Activated gamma-delta T cell treated with anti-CD3 and anti-CD28 coated beads, Interleukin-2, amount 50 U/mL, for 16 hours (primary cell): ENCODE data around the gene PIN1.
"Not testable (repeated sequence)": the region's sequence is repeated elsewhere in the genome, so short reads cannot be mapped to it uniquely, and the experiment has no call there.

Experiments used
- DNase-seq: peaks from one replicate; pipeline ENCODE4 v3.0.0-alpha.2; 2020; ENCODE audit warnings: low read depth

PIN1 gene

DNA sequence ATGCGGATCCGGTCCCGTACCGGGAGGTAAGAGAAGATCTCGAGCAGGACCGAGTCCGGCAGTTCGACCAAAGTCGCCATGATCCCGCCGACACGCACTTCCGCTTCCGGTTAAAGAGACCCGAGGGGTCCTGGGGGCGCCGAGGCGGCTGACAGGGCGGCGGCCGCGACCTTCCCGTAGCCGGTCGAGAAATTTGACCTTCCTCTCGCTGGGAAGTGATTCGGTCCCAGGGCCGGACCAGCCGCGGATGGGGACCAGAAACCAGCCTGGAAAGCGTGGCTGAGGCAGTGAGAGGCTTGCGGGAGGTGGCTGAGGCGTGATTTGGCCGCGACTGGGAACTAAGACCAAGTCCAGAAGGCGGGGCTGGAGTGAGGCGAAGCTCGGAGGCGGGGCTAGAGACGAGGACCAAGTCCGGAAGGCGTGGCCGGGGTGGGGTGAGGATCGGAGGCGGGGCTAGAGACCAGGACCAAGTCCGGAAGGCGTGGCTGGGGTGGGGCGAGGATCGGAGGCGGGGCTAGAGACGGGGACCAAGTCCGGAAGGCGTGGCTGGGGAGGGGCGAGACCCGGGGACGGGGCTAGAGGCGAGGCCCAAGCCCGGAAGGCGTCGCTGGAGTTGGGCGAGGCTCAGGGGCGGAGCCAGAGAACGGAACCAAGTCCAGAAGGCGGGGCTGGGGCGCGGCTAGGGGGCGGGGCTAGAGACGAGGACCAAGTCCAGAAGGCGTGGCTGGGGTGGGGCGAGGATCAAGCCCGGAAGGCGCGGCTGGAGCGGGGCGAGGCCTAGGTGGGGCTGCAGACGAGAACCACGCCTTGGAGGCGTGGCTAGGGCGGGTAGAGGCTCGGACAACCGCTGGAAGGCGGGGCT is 16.2 kb upstream of the PIN1 start, which contains the start of gene FBXL12:
Gene FBXL12, minus strand, starts transcription at position 346 of the 862 bp plus-strand sequence. Its CDS starts 266 bp downstream, at position 80.
- peak; percentile 100 for DNase-seq

DNA sequence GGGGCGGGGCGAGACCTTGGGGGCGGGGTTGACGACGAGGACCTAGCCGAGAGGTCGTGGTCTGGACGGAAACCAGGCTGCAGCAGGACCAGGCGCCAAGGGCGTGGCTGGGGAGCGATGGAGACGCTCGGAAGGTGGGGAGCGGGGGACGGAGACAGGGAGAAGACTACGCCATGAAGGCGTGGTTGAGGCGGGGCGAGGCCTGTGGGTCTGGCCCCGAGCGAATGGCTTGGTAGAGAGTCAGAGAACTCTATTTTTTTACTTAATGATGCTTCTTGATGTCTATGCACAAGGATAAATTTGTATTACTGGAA is 15.6 kb upstream of the PIN1 start:
- no peak for DNase-seq

DNA sequence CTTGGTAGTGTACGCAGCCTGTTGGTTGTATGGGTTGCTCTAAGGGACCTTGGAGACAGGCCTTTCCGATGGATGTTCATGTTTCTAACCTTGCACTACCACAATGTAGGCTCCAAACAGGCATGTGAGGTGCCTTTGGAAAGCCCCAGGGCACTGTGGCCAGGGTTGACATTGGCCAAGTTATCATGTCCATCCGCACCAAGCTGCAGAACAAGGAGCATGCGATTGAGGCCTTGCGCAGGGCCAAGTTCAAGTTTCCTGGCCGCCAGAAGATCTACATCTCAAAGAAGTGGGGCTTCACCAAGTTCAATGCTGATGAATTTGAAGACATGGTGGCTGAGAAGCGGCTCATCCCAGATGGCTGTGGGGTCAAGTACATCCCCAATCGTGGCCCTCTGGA is 15.1 kb upstream of the PIN1 start:
- DNase-seq = not testable (repeated sequence)

DNA sequence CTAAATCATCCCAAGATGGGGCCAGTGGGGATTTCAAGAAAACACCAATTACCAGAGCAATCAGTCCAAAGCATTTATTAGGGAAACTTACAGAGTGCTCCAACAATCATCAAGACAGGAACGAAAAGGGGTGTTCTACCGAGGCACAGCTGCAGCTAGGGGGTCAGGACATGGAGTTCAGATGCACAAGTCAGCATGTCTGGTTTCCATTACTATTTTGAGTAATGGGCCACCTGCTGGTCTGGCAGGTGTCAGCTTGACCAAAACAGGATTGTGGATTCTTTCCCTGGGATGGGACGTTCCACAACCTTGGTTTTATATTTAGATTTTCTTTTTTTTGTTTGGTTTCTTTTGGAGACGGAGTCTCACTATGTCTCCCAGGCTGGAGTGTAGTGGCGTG is 11.3 kb upstream of the PIN1 start:
- no peak for DNase-seq

DNA sequence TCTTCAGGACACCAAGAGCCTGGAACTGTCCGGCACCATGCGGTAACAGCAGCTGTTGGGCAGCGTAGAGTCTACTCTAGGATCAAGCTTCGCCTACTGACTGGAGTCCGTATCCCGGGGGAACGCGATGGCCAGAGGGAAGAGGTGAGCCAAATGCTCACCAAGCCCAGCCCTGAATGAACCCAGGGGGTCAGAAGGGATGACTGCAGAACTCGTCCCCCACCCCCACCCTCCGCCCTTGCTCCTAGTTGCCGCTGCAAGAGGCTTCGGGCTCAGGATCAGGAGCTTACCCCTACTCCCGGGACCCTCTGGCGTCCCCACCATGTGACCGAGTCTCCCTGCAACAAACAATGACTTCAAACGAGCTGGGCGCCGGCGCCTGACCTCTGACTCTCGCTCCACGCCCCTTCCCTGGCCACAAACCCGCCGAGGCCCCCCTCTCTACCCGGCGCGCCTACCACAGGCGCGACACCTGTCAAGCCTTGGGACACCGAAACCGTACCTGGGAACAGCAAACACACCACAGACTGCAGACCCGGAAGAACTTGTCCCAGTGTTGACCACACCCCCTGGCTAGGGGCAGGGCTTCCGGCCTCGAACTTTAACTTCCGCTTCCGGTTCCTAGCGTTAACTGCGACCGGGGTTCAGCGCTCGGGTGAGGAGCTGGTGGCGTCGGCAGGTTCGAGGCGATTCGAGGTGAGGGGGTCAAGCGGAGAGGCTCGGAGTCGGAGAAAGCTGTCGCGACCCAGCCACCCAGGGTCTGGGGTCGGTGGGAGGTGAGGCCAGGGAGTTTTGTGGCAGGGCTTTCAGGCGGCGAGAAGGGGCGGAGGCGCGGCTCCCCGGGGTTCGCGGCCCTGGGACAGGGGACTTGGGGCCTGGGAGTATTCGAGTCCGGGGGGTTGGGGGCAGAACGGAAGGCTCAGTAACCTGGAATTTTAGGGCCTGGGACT is 7.6 kb upstream of the PIN1 start, which contains the start of gene UBL5:
Gene UBL5, plus strand, starts transcription at position 630 of the 950 bp plus-strand sequence. CDS start 420 bp downstream, outside the sequence.
- DNase-seq = peak; percentile 88

DNA sequence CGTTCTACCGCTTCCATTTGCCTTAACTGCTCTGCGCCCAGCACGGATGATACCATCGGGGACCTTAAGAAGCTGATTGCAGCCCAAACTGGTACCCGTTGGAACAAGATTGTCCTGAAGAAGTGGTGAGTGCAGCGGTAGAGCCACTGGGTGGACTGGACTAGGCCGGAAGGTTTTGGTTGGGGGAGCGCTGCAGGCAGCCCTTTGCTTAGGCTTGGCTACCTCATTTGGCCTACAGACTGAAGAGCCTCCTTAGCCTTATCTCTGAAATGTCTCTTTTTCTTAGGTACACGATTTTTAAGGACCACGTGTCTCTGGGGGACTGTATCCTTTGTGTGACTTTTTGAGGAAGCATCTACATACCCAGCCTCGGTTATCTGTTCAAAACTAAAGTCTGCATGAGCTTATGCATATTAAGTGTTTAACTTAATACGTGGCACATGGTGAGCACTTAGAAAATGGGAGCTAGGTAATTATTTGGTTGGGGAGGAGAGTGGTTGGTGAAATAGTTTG is 6.5 kb upstream of the PIN1 start:
- no peak for DNase-seq

DNA sequence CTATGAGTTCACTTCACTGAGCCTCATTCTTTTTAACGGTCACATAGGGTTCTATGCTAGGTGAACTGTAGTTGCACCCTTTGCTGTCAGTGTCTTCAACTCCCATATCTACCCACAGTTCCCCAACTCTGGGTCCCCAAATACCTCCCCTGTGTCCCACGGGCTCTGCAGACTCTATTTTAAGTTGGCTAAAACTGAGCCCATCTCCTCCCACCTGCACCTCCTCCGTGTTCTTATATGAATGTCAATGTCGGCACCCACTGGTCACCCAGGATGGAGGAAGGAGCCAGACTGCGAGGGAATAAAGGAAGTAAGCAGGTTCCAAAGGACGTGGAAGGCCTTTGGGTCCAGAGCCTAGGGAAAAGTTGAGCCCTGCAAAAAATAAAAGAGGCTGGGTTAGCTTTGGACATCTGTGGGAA is 802 bp upstream of the PIN1 start:
- no peak for DNase-seq

DNA sequence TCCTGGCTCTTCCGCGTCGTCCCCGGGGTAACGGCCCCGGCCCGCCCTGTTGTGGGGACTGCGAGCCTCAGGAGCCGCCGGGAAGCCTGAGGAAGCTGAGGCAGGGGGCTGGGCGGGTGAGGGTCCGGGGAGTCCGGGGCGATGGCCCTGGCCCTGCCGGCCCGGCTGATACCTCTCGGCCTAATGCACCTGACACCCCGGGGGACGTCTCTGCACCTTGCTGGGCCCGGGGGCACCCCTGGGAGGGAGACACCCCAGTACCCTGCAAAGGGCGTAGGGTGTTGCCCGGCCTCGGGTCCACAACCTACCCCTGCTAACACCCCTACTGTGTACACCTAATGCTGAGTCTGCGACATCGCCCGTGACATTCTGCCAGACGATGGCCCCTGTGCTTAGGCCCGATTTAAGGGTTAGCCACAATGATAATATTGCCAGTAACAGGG is 410 bp downstream of the PIN1 start:
- no peak for DNase-seq

DNA sequence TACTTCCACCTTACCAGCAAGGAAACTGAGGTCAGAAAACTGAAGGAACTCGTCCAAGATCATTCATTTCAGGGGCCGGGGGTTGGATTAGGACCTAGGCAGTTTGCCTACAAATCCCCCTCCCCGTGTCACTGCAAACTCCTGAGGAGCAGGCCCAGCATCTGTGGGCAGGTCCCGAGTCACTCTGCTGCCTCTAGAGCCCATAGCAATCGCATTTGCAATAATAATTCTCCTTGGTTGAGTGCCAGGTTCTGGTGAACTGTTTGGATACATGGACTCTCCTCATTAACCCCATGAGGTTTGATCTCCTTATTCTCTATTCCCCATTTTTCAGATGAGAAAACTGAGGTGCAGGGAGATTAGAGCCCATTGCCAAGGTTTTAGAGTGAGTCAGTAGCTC is 903 bp downstream of the PIN1 start:
- no peak for DNase-seq

DNA sequence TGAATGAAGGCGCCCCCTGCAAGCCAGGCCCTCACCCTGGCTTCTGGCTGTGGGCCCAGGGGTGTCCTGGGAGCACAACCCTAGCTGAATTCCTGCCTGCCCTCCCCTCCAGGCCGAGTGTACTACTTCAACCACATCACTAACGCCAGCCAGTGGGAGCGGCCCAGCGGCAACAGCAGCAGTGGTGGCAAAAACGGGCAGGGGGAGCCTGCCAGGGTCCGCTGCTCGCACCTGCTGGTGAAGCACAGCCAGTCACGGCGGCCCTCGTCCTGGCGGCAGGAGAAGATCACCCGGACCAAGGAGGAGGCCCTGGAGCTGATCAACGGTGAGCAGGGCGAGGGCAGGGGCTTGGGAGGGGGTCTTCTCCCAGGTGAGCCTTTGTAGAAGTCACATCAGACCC is 3.2 kb downstream of the PIN1 start:
- no peak for DNase-seq

DNA sequence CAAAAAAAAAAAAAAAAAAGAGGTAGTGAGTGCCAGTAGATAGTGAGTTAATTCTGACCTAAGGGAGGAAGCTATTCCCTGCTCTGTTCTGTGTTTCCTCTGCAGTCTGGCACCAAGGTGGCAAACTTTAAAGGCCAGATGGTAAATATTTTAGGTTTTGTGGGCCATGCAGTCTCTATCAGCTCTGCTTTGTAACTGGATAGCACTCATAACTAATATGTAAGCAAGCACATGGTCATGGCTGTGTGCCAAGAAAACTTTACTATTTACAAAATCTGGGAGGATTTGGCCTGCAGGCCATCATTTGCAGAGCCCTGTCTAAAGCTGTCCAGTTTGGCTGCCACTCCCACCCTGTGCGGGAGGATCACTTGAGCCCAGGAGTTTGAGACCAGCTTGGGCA is 4.3 kb downstream of the PIN1 start:
- no peak for DNase-seq

DNA sequence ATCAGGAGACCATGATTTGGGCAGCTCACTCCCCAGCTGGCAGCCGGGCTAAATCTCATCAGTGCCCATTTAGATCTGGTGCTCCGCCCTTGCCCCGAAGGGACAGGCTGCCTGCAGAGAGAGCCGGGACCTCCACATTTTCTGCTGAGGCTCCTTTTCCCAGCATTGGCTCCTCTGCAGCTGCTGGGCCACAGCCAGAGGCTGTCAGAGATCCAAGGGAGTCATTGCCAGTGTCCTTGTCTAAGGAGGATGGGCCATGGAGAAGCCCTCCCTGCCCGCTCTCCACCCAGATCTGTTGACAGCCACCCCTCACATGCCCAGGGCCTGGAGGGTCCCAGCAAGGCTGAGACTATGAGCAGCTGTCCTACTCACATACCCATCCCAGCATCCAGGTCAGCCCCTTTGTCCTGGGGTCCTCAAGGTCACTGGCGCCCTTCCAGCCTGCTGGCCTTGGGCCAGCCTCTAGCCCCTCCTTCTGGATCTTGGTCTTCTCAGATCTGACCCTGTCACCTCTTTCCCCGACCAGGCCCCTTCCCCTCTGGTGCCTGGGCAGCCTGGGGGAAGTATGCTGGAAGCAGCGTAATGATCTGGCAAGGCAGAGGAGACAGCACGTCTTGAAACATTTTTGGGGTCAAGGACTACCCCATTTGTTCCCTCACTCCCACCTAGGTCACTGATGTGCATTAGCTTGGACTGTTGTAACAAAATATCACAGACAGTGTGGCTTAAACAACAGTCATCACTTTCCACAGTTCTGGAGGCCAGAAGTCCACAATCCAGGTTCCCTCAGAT is 7.9 kb downstream of the PIN1 start:
- DNase-seq = no peak

DNA sequence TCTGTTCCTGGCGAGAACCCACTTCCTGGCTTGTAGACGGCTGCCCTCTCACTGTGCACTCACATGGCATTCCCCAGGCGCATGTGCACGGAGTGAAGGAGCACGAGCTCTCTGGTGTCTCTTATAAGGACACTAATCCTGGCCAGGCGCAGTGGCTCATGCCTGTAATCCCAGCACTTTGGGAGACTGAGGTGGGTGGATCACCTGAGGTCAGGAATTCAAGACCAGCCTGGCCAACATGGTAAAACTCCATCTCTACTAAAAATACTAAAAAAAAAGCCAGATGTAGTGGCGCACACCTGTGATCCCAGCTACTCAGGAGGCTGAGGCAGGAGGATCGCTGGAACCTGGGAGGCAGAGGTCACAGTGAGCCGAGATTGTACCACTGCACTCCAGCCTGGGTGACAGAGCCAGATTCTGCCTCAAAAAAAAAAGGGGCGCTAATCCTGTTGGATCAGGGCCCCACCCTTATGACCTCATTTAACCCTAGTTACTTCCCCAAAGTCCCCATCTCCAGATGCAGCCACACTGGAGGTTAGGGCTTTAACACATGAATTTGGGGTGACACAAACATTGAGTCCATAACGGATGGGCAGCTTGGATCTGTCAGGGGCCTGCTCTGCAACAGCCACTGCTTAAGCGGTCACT is 8.6 kb downstream of the PIN1 start:
- not testable (repeated sequence) for DNase-seq

DNA sequence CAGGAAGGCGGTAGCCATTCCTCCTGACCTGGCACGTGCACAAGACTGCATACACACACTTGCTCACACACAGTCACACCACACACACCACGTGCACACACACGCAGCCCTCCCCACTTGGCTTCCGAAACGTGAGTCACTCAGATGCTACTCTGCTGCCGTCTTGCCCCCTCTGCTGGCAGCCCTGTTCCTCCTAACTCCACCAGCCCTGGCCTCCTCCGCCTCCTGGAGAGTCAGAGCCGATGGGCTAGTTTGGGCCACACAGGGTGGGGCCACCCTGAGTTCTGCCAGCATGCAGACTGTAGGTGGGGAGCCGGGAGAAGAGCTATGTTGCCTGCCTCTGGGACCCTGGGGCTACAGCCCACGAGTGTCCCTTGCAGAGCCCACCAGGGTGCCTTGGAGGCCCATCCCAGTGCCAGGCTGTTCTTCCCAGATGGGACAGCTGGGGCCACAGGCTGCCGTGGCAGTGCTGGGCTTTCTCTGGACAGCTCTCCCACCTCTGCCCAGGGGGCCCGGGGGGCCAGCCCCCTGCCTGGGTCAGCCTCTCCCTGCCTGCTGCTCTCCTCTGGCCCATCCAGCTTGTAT is 12.1 kb downstream of the PIN1 start:
- no peak for DNase-seq

DNA sequence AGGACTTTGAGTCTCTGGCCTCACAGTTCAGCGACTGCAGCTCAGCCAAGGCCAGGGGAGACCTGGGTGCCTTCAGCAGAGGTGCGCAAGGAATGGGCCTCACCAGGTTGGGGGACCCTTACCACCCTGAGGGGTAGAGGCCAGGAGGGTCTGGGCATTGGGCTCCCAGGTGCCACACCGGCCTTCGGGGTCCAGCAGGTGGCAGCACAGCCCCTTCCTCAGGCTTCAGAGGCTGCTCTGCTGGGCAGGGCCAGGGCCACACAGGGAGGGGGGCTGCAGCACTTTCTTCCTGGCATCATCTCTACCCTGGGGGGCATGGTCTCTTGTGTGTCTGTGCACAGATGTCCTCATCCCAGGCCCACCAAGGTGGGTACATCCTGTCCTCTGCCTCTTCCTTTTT is 12.9 kb downstream of the PIN1 start:
- no peak for DNase-seq

DNA sequence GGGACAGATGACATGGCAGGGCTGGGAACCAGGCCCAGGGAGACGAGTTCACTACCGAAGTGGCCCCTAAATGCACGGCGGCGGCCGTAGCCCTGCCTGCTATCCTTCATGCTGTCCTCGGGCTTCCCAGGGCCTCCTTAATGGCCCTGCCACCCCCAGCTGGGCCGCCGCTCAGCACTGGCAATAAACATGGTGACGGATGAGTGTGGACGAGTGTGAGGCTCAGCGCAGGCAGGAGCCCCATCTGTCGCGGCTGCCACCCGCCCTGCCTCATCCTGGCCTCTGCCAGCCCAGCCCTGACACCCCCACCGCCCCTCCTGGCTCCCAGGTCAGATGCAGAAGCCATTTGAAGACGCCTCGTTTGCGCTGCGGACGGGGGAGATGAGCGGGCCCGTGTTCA is 13.6 kb downstream of the PIN1 start:
- no peak for DNase-seq

DNA sequence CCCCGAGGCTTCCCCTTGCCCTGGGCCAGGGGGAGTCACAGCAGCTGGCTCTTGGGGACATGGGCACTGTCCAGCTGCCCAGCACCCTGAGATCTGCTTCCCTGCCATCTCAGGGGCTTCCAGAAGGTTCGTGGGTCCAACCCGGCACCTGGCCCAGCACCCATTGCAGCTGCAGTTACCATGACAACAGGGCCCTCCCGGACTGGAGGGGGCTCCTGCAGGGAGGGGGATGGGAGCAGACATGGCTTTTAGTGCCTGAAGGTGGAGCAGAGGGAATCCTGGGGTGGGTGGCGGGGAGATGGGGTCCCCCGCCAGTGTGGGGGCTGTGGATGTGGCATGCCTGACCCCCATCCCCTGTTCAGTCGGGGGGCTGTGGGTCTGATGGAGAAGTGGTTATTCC is 14.7 kb downstream of the PIN1 start:
- no peak for DNase-seq

DNA sequence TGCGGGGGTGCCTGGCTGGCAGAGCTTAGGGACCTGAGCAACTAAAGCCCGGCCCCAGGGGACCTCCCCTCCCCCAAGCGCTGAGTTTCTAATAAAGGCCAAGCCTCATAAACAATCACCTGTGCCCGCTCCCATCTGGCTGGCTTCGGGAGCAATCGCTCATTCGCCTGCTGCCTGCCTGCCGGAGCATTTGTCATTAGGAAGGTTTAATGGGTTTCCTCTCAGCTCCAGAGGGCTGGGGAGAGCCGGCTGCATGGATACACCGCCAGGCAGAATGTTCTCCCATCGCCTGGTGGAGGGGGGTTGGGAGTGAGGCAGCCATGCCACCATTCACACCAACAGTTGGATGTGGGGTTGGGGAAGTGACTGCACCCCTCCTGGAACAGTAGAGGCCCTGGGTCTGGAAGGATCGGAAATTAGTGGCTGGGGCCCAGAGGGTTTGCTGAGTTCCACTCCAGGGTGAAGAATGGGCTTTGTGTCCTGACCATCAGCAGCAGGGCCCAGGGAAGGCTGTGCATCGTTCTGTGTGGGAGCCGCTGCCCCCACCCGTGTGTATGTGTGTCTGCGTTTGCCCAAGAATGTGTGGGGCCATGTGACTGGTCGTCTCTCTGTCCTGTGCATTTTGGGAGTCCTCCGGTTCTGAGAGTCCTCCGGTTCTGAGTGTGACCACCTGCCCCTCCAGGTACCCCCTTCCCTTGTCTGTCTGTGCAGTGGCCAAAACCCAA is 15.3 kb downstream of the PIN1 start:
- no peak for DNase-seq

DNA sequence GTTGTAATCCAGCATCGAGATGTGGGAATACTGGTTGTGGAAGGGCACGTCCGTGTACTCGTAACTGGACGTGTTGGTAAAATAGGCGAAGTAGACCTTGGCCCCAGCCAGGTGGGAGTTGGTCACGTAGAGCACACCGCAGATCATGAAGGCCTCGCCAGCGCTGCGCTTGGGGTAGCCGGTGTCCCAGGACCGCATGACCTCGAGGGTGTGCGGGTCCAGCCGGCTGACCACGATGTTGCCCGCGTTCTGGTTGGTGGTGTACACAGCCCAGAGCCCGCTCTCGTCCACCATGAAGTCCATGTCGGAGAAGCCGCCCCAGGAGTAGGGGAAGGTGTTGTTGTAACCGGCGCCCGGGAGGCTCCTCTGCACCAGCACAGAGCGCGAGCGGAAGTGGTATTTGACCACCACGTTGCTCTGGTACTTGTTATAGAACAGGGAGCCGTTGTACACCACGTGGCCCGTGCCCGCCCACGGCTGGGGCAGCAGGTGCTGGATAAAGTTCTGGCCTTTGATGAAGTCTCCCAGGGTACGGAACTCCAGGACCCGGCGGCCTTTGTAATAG is 19.2 kb downstream of the PIN1 start:
- DNase-seq = no peak

DNA sequence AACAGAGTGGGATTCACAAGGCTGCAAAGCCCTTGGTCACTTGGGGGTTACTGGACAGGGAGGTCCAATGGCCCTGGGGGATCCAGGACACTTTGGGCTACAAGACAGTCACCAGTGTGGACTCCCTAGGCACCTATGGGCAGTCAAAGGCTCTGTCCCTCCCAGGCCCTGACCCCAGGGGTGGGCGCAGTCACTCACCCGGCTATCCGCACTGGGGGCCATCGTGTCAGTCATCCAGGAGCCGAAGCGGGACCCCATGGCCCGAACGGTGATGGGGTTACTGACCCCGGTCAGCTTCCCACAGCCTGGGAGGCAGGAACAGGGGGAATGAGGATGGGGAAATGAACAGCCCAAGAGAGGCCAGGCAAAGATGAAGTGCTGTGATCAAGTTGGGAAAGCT is 21.5 kb downstream of the PIN1 start:
- DNase-seq = no peak
